ENCODE measurements around the gene SLC2A10. TPM values are rescaled to one million over a fixed set of nuclear protein-coding genes. Genes with fewer than 3 reads are reported as not detected.

The SLC2A10 gene
- total RNA-seq, 1 donor from 2014 or later: 21.6 TPM

DNA sequence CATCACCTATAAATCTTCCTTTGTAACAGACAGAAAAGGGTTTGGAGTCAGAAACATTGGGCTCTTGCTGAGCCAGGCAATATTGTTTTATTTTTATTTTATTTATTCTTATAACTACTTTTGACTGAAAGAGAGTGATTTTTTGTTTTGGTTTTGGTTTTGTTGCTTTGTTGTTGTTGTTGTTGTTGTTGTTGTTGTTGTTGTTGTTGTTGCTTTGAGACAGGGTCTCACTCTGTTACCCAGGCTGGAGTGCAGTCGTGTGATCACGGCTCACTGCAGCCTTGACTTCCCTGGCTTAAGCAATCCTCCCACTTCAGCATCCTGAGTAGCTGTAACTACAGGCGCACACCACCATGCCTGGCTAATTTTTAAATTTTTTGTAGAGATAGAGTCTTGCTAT lies 43.1 kb upstream of the SLC2A10 start:
- H3K27me3 Mint-ChIP-seq (ENCODE audit: unreplicated experiment): no peaks in the 10 kb centered on the region
- TF ChIP-seq, protein P1, sequence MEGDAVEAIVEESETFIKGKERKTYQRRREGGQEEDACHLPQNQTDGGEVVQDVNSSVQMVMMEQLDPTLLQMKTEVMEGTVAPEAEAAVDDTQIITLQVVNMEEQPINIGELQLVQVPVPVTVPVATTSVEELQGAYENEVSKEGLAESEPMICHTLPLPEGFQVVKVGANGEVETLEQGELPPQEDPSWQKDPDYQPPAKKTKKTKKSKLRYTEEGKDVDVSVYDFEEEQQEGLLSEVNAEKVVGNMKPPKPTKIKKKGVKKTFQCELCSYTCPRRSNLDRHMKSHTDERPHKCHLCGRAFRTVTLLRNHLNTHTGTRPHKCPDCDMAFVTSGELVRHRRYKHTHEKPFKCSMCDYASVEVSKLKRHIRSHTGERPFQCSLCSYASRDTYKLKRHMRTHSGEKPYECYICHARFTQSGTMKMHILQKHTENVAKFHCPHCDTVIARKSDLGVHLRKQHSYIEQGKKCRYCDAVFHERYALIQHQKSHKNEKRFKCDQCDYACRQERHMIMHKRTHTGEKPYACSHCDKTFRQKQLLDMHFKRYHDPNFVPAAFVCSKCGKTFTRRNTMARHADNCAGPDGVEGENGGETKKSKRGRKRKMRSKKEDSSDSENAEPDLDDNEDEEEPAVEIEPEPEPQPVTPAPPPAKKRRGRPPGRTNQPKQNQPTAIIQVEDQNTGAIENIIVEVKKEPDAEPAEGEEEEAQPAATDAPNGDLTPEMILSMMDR (IDR thresholded peaks at IDR 0.05): no peak
- H3K4me3 Mint-ChIP-seq (ENCODE audit: unreplicated experiment): no peak overlapping the region
- DNase-seq (ENCODE audit: extremely low spot score, unreplicated experiment): no peak
- peaks cover 4% of the 10 kb centered on the region for H3K9me3 Mint-ChIP-seq (ENCODE audit: unreplicated experiment)
- H3K4me1 Mint-ChIP-seq (ENCODE audit: unreplicated experiment): no peaks in the 10 kb centered on the region
- H3K36me3 Mint-ChIP-seq (ENCODE audit: unreplicated experiment): no peaks in the 10 kb centered on the region
- no peak overlapping the region for H3K27ac Mint-ChIP-seq (ENCODE audit: unreplicated experiment)

DNA sequence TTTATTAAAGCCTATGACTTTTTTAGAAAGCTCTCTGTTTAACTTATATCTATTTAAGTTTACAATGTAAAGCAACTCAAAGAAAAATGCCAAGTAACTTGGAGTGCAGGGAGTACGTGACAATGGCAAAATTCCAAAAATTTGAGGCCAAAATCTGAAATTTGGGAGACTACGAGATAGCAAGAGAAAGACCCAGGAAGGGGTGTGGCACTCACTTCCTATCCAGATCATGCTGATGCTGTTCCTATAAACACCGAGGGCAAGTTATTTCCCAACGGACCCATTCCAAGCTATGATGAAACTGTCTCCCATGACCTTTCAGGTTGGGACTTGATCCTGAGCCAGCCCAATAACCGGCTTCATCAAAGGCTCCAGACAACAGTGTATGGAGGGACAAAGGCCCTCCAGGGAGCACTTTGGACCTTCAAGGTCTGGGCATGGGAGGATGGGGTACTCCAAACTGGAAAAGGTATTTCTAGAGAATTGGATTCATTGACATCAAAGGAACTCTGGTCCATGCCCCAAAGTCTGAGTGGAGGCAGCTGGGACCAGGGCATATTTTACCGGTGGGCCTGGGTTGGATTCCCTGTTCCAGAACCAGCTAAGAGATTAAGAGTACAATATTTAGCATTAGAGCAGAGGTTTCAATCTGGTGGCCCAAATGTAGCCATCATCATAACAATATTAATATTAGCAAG lies 42.5 kb upstream of the SLC2A10 start:
- Mint-ChIP-seq H3K27me3 (ENCODE audit: unreplicated experiment) (no peaks in the 10 kb centered on the region), H3K9me3 (ENCODE audit: unreplicated experiment) (peaks cover 4% of the 10 kb centered on the region), H3K4me1 (ENCODE audit: unreplicated experiment) (no peaks in the 10 kb centered on the region), H3K36me3 (ENCODE audit: unreplicated experiment) (no peaks in the 10 kb centered on the region), H3K27ac (ENCODE audit: unreplicated experiment) (no peak overlapping the region), H3K4me3 (ENCODE audit: unreplicated experiment) (no peak overlapping the region)
- TF ChIP-seq, protein P1 (IDR thresholded peaks at IDR 0.05): no peak
- no peak for DNase-seq (ENCODE audit: extremely low spot score, unreplicated experiment)

DNA sequence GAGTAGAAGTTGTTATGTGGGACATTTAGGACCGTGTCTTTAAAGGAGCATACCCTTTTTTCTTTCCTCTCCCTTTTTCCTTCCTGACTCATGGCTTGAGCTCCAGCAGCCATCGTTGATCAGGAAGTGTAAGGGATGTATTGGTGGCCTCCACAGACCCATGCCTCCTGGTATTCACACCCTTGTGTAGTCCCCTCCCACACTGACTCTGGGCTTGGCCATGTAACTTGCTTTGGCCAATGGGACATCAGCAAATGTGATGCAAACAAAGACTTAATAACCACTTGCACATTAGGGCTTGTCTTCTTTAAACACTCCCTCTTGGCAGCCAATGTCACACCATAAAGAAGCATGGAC lies 39.2 kb upstream of the SLC2A10 start:
- Mint-ChIP-seq H3K27ac (ENCODE audit: unreplicated experiment) (no peak overlapping the region), H3K36me3 (ENCODE audit: unreplicated experiment) (no peaks in the 10 kb centered on the region), H3K4me1 (ENCODE audit: unreplicated experiment) (peaks cover 2% of the 10 kb centered on the region), H3K27me3 (ENCODE audit: unreplicated experiment) (no peaks in the 10 kb centered on the region), H3K9me3 (ENCODE audit: unreplicated experiment) (peaks cover 4% of the 10 kb centered on the region), H3K4me3 (ENCODE audit: unreplicated experiment) (no peak overlapping the region)
- TF ChIP-seq, protein P1 (IDR thresholded peaks at IDR 0.05): no peak
- no peak for DNase-seq (ENCODE audit: extremely low spot score, unreplicated experiment)

DNA sequence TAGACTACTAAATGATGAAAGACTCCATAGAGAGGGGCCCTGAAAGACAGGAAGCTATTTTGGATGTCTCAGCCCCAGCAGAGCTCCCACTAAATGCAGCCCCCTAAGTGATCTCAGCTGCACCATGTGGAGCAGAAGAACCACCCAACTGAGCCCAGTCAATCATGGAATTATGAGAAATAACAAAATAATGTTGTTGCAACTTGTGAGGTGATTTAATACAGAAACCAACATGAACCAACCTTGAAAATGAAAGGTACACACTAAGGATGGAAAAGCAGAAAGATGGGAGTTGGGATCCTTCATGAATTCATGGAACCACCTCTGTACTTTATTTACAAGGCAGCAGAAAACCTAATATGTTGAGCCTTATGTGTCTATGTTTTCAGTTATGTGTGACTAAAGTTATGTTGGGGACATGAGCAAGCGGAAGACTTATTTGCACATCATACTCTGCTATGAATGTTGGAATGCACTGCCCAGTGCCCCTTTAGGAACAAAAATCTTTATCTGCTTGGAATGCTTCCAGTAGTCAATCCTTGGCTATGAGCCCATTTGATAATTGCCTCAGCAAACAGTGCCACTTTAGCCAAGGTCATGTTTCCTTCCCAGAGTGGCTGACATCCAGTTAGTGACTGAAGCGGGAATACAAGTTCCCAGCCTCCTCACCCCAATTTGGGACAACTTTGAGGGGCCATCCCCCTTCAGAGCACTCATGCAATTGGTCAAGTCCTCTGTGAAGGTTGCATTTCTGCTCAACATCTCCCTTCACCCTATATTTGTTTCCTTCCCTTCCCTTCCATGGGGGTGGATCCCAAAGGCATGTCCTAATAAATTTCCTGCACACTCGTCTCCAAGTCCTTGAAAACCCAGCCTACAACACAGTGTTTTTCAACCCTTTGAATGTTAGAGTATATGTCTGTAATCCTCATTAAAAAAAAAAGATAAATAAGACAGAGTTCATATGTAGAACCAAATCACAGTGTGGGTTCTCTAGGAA lies 38.6 kb upstream of the SLC2A10 start:
- Mint-ChIP-seq H3K36me3 (ENCODE audit: unreplicated experiment) (no peaks in the 10 kb centered on the region), H3K27me3 (ENCODE audit: unreplicated experiment) (no peaks in the 10 kb centered on the region), H3K27ac (ENCODE audit: unreplicated experiment) (no peak overlapping the region), H3K4me1 (ENCODE audit: unreplicated experiment) (peaks cover 2% of the 10 kb centered on the region), H3K9me3 (ENCODE audit: unreplicated experiment) (peaks cover 4% of the 10 kb centered on the region), H3K4me3 (ENCODE audit: unreplicated experiment) (no peak overlapping the region)
- TF ChIP-seq, protein P1 (IDR thresholded peaks at IDR 0.05): no peak
- no peak for DNase-seq (ENCODE audit: extremely low spot score, unreplicated experiment)

Measured in osteocyte (in vitro differentiated cells).